SU-DHL-6 (cell line): Measurements from ENCODE around the gene ISY1.

Experiments used
- H2AFZ ChIP-seq: fragments of 200-600 bp; sonication (generic); 2 replicates; pipeline ENCODE4 v1.6.1; 2014; ENCODE audit warnings: low read depth, mild to moderate bottlenecking, moderate library complexity, mixed read lengths, antibody characterized with exemption, low read length; ENCODE audit not compliant: severe bottlenecking
- H3F3A ChIP-seq: fragments of 200-600 bp; shearing (Covaris generic); 2 replicates; pipeline ENCODE4 v1.6.0; 2016; ENCODE audit warnings: antibody characterized with exemption, mild to moderate bottlenecking; ENCODE audit not compliant: insufficient read depth
- H3K27ac ChIP-seq: fragments of 200-600 bp; sonication (generic); 2 replicates; pipeline ENCODE4 v1.5.1; 2016; ENCODE audit warnings: low read depth, mild to moderate bottlenecking, low read length, moderate library complexity, mixed read lengths
- H3K27me3 ChIP-seq: fragments of 200-600 bp; sonication (generic), shearing (Covaris generic); 2 replicates; pipeline ENCODE4 v1.6.0; 2014; ENCODE audit warnings: mild to moderate bottlenecking, low read length
- H3K36me3 ChIP-seq: fragments of 200-600 bp; sonication (generic); 2 replicates; pipeline ENCODE4 v1.6.1; 2014; ENCODE audit warnings: mild to moderate bottlenecking, low read length, mixed read lengths
- H3K4me2 ChIP-seq: fragments of 300-600, 200-600 bp; shearing (Covaris generic), sonication (generic); 2 replicates; pipeline ENCODE4 v1.6.0; 2014; ENCODE audit warnings: low read length, low read depth, mild to moderate bottlenecking; ENCODE audit not compliant: poor library complexity, severe bottlenecking
- H3K4me3 ChIP-seq: fragments of 200-600 bp; sonication (generic); 2 replicates; pipeline ENCODE4 v1.5.1; 2014; ENCODE audit warnings: antibody characterized with exemption, low read length, mild to moderate bottlenecking, mixed read lengths; ENCODE audit not compliant: insufficient read depth, poor library complexity, severe bottlenecking
- H3K79me2 ChIP-seq: fragments of 200-600 bp; sonication (generic); 2 replicates; pipeline ENCODE4 v1.6.1; 2014; ENCODE audit warnings: mild to moderate bottlenecking, low read length, moderate library complexity; ENCODE audit not compliant: insufficient read depth
- H3K9ac ChIP-seq: fragments of 200-600 bp; sonication (generic); 2 replicates; pipeline ENCODE4 v1.7.0; 2014; ENCODE audit warnings: mild to moderate bottlenecking, low read length
- H3K9me2 ChIP-seq: fragments of 200-600 bp; sonication (generic); replicated peaks from 2 replicates; pipeline ENCODE4 v1.6.1; 2014; ENCODE audit warnings: low read length; ENCODE audit not compliant: insufficient read depth
- H3K9me3 ChIP-seq: fragments of 200-600 bp; sonication (generic); 2 replicates; pipeline ENCODE4 v1.6.1; 2014; ENCODE audit warnings: low read length, mixed read lengths; ENCODE audit not compliant: insufficient read depth
- H4K20me1 ChIP-seq: fragments of 200-600 bp; sonication (generic); 2 replicates; pipeline ENCODE4 v1.6.1; 2014; ENCODE audit warnings: low read depth, mild to moderate bottlenecking, antibody characterized with exemption, low read length, moderate library complexity, mixed read lengths
- CTCF ChIP-seq: fragments of 200-600 bp; sonication (generic); IDR thresholded peaks from one replicate; pipeline ENCODE4 v1.5.1; 2017; ENCODE audit warnings: antibody characterized with exemption, mild to moderate bottlenecking, low read length, moderate library complexity; ENCODE audit not compliant: insufficient read depth, poor library complexity, severe bottlenecking
- EZH2phosphoT487 ChIP-seq: fragments of 200-600 bp; sonication (generic), shearing (Covaris generic); conservative IDR thresholded peaks from 2 replicates; pipeline ENCODE4 v1.6.1; 2018; ENCODE audit warnings: mild to moderate bottlenecking, antibody characterized with exemption, low read length, moderate library complexity, mixed read lengths

Gene ISY1

GRCh38 chr3:129117134-129117533, 43.7 kb downstream of the ISY1 start:
- TF ChIP-seq CTCF (no peak), EZH2phosphoT487 (no peak)
- H3K36me3 ChIP-seq: no peaks in the 10 kb centered on the region
- H2AFZ ChIP-seq: no peak overlapping the region
- H3K27ac ChIP-seq: no peak overlapping the region
- no peaks in the 10 kb centered on the region for H3K27me3 ChIP-seq
- no peaks in the 10 kb centered on the region for H4K20me1 ChIP-seq
- no peak overlapping the region for H3K9ac ChIP-seq
- no peak overlapping the region for H3K4me3 ChIP-seq
- no peaks in the 10 kb centered on the region for H3K9me2 ChIP-seq
- H3K9me3 ChIP-seq: no peaks in the 10 kb centered on the region
- no peaks in the 10 kb centered on the region for H3K79me2 ChIP-seq
- no peaks in the 10 kb centered on the region for H3F3A ChIP-seq
- no peak overlapping the region for H3K4me2 ChIP-seq

DNA sequence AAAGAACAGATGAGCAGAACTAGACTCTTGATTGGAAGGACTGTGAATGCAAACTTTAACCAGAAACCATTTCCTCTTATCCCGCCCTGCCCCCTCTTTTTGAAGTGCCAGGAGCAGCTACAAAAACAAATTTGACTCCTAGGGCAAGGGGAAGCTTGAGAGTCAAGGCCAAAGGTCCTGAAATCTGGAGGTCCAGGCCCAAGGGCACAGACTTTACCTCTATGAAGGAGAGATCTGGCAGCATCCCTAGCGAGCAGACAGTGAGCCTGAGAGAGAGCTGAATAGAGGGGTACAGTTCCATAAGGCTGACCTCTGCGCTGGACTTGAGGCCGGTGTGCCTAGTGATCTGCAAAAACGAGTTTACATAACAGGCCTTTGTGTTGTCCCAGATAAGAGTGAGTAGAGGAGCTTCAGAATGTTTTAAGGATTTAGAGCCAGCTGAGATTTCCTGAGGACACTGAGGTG, 44.3 kb downstream of the ISY1 start:
- Histone ChIP-seq H3K9me2 (no peaks in the 10 kb centered on the region), H3F3A (no peaks in the 10 kb centered on the region), H3K79me2 (no peaks in the 10 kb centered on the region), H4K20me1 (no peaks in the 10 kb centered on the region), H3K9me3 (no peaks in the 10 kb centered on the region), H3K4me2 (no peak overlapping the region), H3K27me3 (no peaks in the 10 kb centered on the region), H2AFZ (no peak overlapping the region), H3K36me3 (no peaks in the 10 kb centered on the region), H3K4me3 (no peak overlapping the region), H3K9ac (no peak overlapping the region), H3K27ac (no peak overlapping the region)
- TF ChIP-seq CTCF: no peak
- TF ChIP-seq EZH2phosphoT487: no peak

- Histone ChIP-seq H3K79me2 (no peaks in the 10 kb centered on the region), H3K9me2 (no peaks in the 10 kb centered on the region), H3K9ac (no peak overlapping the region), H4K20me1 (no peaks in the 10 kb centered on the region), H3K9me3 (no peaks in the 10 kb centered on the region), H3K27me3 (no peaks in the 10 kb centered on the region), H3K4me2 (no peak overlapping the region), H2AFZ (no peak overlapping the region), H3K27ac (no peak overlapping the region), H3F3A (no peaks in the 10 kb centered on the region), H3K36me3 (no peaks in the 10 kb centered on the region), H3K4me3 (no peak overlapping the region)
- TF ChIP-seq EZH2phosphoT487 (no peak), CTCF (no peak)
These were observed 46.4 kb downstream of the ISY1 start for GRCh38 chr3:129114455-129114854.
